Astrocyte of the cerebellum (primary cell): ENCODE measurements around the gene TPCN1.

Experiments used
- DNase-seq: peaks from one replicate; pipeline ENCODE4 v3.0.0-alpha.2; 2011; ENCODE audit warnings: low read depth
- H3K4me3 ChIP-seq: 2 replicates; pipeline ENCODE4 v1.5.1; 2011; ENCODE audit warnings: mild to moderate bottlenecking, low read depth, low read length, moderate library complexity
- CTCF ChIP-seq: IDR thresholded peaks from 2 replicates; pipeline ENCODE4 v1.5.1; 2012; ENCODE audit warnings: low read length, low read depth, moderate library complexity, mild to moderate bottlenecking; ENCODE audit errors: missing control alignments
- in situ Hi-C: cut with HindIII; loops from 2 replicates; pipeline ENCODE4 v1.10.0; 2017; ENCODE audit warnings: low sequenced_read_pairs

Gene TPCN1

GRCh38 chr12:113297621-113298471 is 76.6 kb downstream of the TPCN1 start:
- no peak overlapping the region for H3K4me3 ChIP-seq
- no peak for DNase-seq
- in situ Hi-C loops: no loop called here
- no peak for TF ChIP-seq CTCF

GRCh38 chr12:113298472-113298817 is 77.2 kb downstream of the TPCN1 start:
- no peak for DNase-seq
- TF ChIP-seq CTCF: no peak
- H3K4me3 ChIP-seq: no peak overlapping the region
- in situ Hi-C loops: no loop called here

GRCh38 chr12:113298861-113299545 is 77.7 kb downstream of the TPCN1 start:
- no peak for TF ChIP-seq CTCF
- no peak for DNase-seq
- in situ Hi-C loops: no loop called here
- no peak overlapping the region for H3K4me3 ChIP-seq

- in situ Hi-C loops: no loop called here
- TF ChIP-seq CTCF: no peak
- DNase-seq: peak; percentile 36
- no peak overlapping the region for H3K4me3 ChIP-seq
These were observed 78.5 kb downstream of the TPCN1 start for GRCh38 chr12:113299619-113300237.

GRCh38 chr12:113301811-113302210 is 80.5 kb downstream of the TPCN1 start:
- in situ Hi-C loops: no loop called here
- H3K4me3 ChIP-seq: no peak overlapping the region
- DNase-seq: no peak
- TF ChIP-seq CTCF: no peak

GRCh38 chr12:113302466-113302865 is 81.2 kb downstream of the TPCN1 start:
- no peak for TF ChIP-seq CTCF
- in situ Hi-C loops: no loop called here
- DNase-seq: no peak
- H3K4me3 ChIP-seq: no peak overlapping the region
